HEK293 (cell line): ENCODE measurements around the gene NRL.

Experiments used
- CTCF ChIA-PET: fragments of 350-600 bp; formaldehyde crosslinking; extraction: SDS; loops from one replicate; lab custom pipeline; 2021; ENCODE audit warnings: antibody characterized with exemption; lab: Yijun Ruan, JAX
- POLR2A ChIA-PET: fragments of 300-600 bp; formaldehyde crosslinking; extraction: SDS; loops from one replicate; lab custom pipeline; 2020; ENCODE audit warnings: antibody characterized with exemption, inconsistent platforms; lab: Yijun Ruan, JAX
- H3K27ac ChIP-seq: fragments of 200-500 bp; sonication (Bioruptor generic); 2 replicates; pipeline ENCODE4 v1.5.1; 2014; ENCODE audit warnings: low read depth, low read length, control low read depth, inconsistent platforms; ENCODE audit errors: extremely low read depth
- H3K36me3 ChIP-seq, 2 experiments: fragments of 200-500 bp in 1 of 2; sonication (Bioruptor generic) in 1 of 2; 1 replicate in 1 of 2; 2 replicates in 1 of 2; pipeline ENCODE4 v1.5.1; 2014 to 2017; ENCODE audit warnings: inconsistent platforms in 2 of 2, low read length in 2 of 2; ENCODE audit not compliant: control insufficient read depth in 2 of 2, insufficient read depth in 1 of 2
- H3K4me1 ChIP-seq: fragments of 200-500 bp; sonication (Bioruptor generic); 2 replicates; pipeline ENCODE4 v1.5.1; 2014; ENCODE audit warnings: mild to moderate bottlenecking, low read length, inconsistent platforms; ENCODE audit not compliant: control insufficient read depth, insufficient read depth
- H3K4me3 ChIP-seq: 2 replicates; pipeline ENCODE4 v1.5.1; 2011; ENCODE audit warnings: low read depth, mild to moderate bottlenecking, control low read depth, low read length, moderate library complexity
- H3K9me3 ChIP-seq: fragments of 200-500 bp; sonication (Bioruptor generic); 2 replicates; pipeline ENCODE4 v1.5.1; 2014; ENCODE audit warnings: low read depth, low read length, inconsistent platforms; ENCODE audit not compliant: control insufficient read depth, insufficient read depth
- CTCF ChIP-seq: fragments of 450-650 bp; formaldehyde crosslinking; IDR thresholded peaks from 2 replicates; pipeline ENCODE4 v1.5.1; 2016; ENCODE audit warnings: missing biosample characterization, missing genetic modification characterization
- KLF17 ChIP-seq: fragments of 450-650 bp; formaldehyde crosslinking; IDR thresholded peaks from 2 replicates; pipeline ENCODE4 v1.5.1; 2016; ENCODE audit warnings: missing biosample characterization, missing genetic modification characterization
- PBX3 ChIP-seq: sonication (generic); formaldehyde crosslinking; IDR thresholded peaks from 2 replicates; pipeline ENCODE4 v1.8.1; 2022; ENCODE audit warnings: mild to moderate bottlenecking, moderate library complexity, missing genetic modification reagents
- WT1 ChIP-seq: fragments of 450-650 bp; formaldehyde crosslinking; IDR thresholded peaks from 2 replicates; pipeline ENCODE4 v1.5.1; 2016; ENCODE audit warnings: missing biosample characterization, missing genetic modification characterization
- ZBTB10 ChIP-seq: fragments of 450-650 bp; formaldehyde crosslinking; IDR thresholded peaks from 2 replicates; pipeline ENCODE4 v1.5.1; 2016; ENCODE audit warnings: missing biosample characterization, missing genetic modification characterization
- ZBTB17 ChIP-seq: fragments of 450-650 bp; formaldehyde crosslinking; IDR thresholded peaks from 2 replicates; pipeline ENCODE4 v1.5.1; 2016; ENCODE audit warnings: missing biosample characterization, missing genetic modification characterization
- ZBTB49 ChIP-seq: fragments of 450-650 bp; formaldehyde crosslinking; IDR thresholded peaks from 2 replicates; pipeline ENCODE4 v1.5.1; 2016; ENCODE audit warnings: missing biosample characterization, missing genetic modification characterization, low read depth
- ZFP3 ChIP-seq: fragments of 450-650 bp; formaldehyde crosslinking; IDR thresholded peaks from 2 replicates; pipeline ENCODE4 v1.5.1; 2016; ENCODE audit warnings: low read depth, missing biosample characterization, missing genetic modification characterization
- ZNF112 ChIP-seq: fragments of 450-650 bp; formaldehyde crosslinking; IDR thresholded peaks from 2 replicates; pipeline ENCODE4 v1.5.0; 2017; ENCODE audit warnings: missing biosample characterization, missing genetic modification characterization
- ZNF169 ChIP-seq: fragments of 450-650 bp; formaldehyde crosslinking; IDR thresholded peaks from 2 replicates; pipeline ENCODE4 v1.5.1; 2016; ENCODE audit warnings: missing biosample characterization, missing genetic modification characterization
- ZNF202 ChIP-seq: fragments of 450-650 bp; formaldehyde crosslinking; IDR thresholded peaks from 2 replicates; pipeline ENCODE4 v1.5.1; 2016; ENCODE audit warnings: missing biosample characterization, missing genetic modification characterization, borderline replicate concordance
- ZNF280D ChIP-seq: fragments of 450-650 bp; formaldehyde crosslinking; IDR thresholded peaks from 2 replicates; pipeline ENCODE4 v1.5.1; 2016; ENCODE audit warnings: missing biosample characterization, missing genetic modification characterization
- ZNF366 ChIP-seq: fragments of 450-650 bp; formaldehyde crosslinking; conservative IDR thresholded peaks from 2 replicates; pipeline ENCODE4 v1.5.1; 2016; ENCODE audit warnings: missing biosample characterization, missing genetic modification characterization
- ZNF473 ChIP-seq: fragments of 450-650 bp; formaldehyde crosslinking; IDR thresholded peaks from 2 replicates; pipeline ENCODE4 v1.5.1; 2017; ENCODE audit warnings: missing biosample characterization, missing genetic modification characterization
- ZNF488 ChIP-seq: fragments of 450-650 bp; formaldehyde crosslinking; IDR thresholded peaks from 2 replicates; pipeline ENCODE4 v1.5.1; 2016; ENCODE audit warnings: missing biosample characterization, missing genetic modification characterization
- ZNF596 ChIP-seq: fragments of 450-650 bp; IDR thresholded peaks from 2 replicates; pipeline ENCODE4 v1.5.0; 2018; ENCODE audit warnings: missing biosample characterization, mild to moderate bottlenecking, missing genetic modification characterization, moderate library complexity
- ZNF692 ChIP-seq: fragments of 450-650 bp; formaldehyde crosslinking; IDR thresholded peaks from 2 replicates; pipeline ENCODE4 v1.5.1; 2016; ENCODE audit warnings: missing biosample characterization, missing genetic modification characterization
- ZSCAN5A ChIP-seq: fragments of 450-650 bp; formaldehyde crosslinking; IDR thresholded peaks from 2 replicates; pipeline ENCODE4 v1.5.1; 2016; ENCODE audit warnings: missing biosample characterization, missing genetic modification characterization

Gene NRL

GRCh38 chr14:24136684-24137528, 22.2 kb upstream of the NRL start:
- Histone ChIP-seq H3K27ac (peak overlapping the region; percentile 90; the same call in 1 of the 2 replicates), H3K36me3 (peaks cover 11 to 27% of the 10 kb centered on the region in 2 experiments), H3K4me3 (peak overlapping the region; percentile 92), H3K9me3 (no peaks in the 10 kb centered on the region), H3K4me1 (peaks cover 4% of the 10 kb centered on the region; the same call in 1 of the 2 replicates)
- POLR2A ChIA-PET = interaction anchor here (0.6 to 7.3 kb wide), 14 partner anchors 10 to 171 kb away, joined by 3 to 163 read pairs (median 8); partner anchors contain the start of genes CIDEB, DCAF11, IPO4 and IRF9
- CTCF ChIA-PET = interaction anchor here (0.6 to 1.2 kb wide), 5 partner anchors 9 to 295 kb away, joined by 3 to 4 read pairs (median 3); partner anchors contain the start of genes IRF9 and PSME2
- no peak for TF ChIP-seq ZNF112
- TF ChIP-seq ZBTB49 = no peak
- no peak for TF ChIP-seq ZNF596 (tag by site-specific recombination)
- no peak for TF ChIP-seq ZNF169 (tag by site-specific recombination)
- TF ChIP-seq ZBTB17 (tag by site-specific recombination) = 0 out of 2 replicates have a peak, but pooled peaks have one; percentile 31
- no peak for TF ChIP-seq WT1 (tag by site-specific recombination)
- TF ChIP-seq ZFP3 (tag by site-specific recombination) = no peak
- TF ChIP-seq ZNF473 (tag by site-specific recombination) = no peak
- no peak for TF ChIP-seq ZSCAN5A (tag by site-specific recombination)
- TF ChIP-seq ZNF202 (tag by site-specific recombination) = no peak
- TF ChIP-seq CTCF (tag by site-specific recombination) = no peak
- no peak for TF ChIP-seq PBX3 (CRISPR knock-in tag)
- TF ChIP-seq KLF17 = 0 out of 2 replicates have a peak, but pooled peaks have one; percentile 15
- no peak for TF ChIP-seq ZNF280D (tag by site-specific recombination)
- TF ChIP-seq ZNF488 (tag by site-specific recombination) = no peak
- no peak for TF ChIP-seq ZBTB10 (tag by site-specific recombination)
- TF ChIP-seq ZNF366 = no peak; the same call in 1 of the 2 replicates
- no peak for TF ChIP-seq ZNF692
